ENCODE results near the gene NOTCH3. TPM values are rescaled to one million over a fixed set of nuclear protein-coding genes. Genes with fewer than 3 reads are reported as not detected.

NOTCH3 gene
- total RNA-seq, 1 experiment from 2014 or later, result 39.4 TPM

DNA sequence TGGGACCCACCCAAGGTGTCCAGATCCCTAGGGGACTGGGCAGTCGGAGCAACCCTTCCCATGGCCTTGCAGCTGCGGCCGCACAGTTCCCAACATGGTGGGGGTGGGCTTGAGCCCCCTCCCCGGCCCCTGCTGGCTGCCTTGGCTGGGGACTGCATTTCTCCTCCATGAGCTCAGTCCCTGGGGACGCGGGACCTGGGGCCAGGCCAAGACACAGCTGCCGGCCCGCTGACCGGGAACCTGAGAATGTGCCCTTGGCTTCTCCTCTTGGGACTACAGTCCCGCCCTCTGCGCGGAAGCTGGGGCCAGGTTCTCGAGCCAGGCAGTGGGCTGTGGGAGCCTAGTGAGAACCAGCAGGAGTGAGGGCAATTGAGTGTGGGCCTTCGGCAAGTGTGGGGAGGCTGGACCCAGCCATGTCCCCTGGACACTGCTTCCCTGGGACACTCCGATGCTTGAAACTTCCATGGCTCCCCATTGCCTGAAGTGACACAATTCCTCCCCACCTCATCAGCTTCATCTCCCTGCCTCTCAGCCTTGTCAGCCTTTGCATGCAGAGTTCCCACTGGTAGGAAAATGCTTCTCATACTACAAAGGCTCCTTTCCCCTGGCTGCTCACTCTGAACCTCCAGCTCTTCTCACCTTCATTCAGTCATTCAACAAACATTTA, 13.1 kb upstream of the NOTCH3 start:
- H3K27ac ChIP-seq (ENCODE audit: low read depth, low read length), result no peak overlapping the region

More for the DNA sequence above, 13.1 kb upstream of the NOTCH3 start:
- H3K9ac ChIP-seq (ENCODE audit: low read length), result no peak overlapping the region
- intact Hi-C loops (cut with micrococcal nuclease), result no loop called here
- peaks cover 11 to 17% of the 10 kb centered on the region in 2 experiments for H3K4me1 ChIP-seq (ENCODE audit: control insufficient read depth in 1 of 2, insufficient read depth in 2 of 2, low read length in 2 of 2)
- ATAC-seq (no peak), DNase-seq (ENCODE audit: low read depth, low spot score) (no peak)
- TF ChIP-seq ZNF274 (IDR thresholded peaks at IDR 0.05; ENCODE audit: low read depth, low read length) (no peak), YY1 (IDR thresholded peaks at IDR 0.05; ENCODE audit: extremely low read depth, insufficient replicate concordance, low read depth, low read length) (no peak), RAD21 (IDR thresholded peaks at IDR 0.05; ENCODE audit: low read depth) (no peak), ELF1 (IDR thresholded peaks at IDR 0.05; ENCODE audit: borderline replicate concordance, low read depth) (no peak), REST (IDR thresholded peaks at IDR 0.05; ENCODE audit: low read depth) (no peak), SIN3A (IDR thresholded peaks at IDR 0.05; ENCODE audit: low read depth) (no peak), POLR2AphosphoS5 (IDR thresholded peaks at IDR 0.05; ENCODE audit: low read depth, low read length) (no peak), SRF (IDR thresholded peaks at IDR 0.05; ENCODE audit: low read depth) (no peak), SP1 (IDR thresholded peaks at IDR 0.05; ENCODE audit: low read depth) (no peak), EZH2 (IDR thresholded peaks at IDR 0.05) (no peak), CBX3 (IDR thresholded peaks at IDR 0.05; ENCODE audit: low read depth) (no peak), JUND (IDR thresholded peaks at IDR 0.05) (no peak), TCF7L2 (IDR thresholded peaks at IDR 0.05; ENCODE audit: borderline replicate concordance, extremely low read depth, insufficient read depth, insufficient read length) (no peak), ZFX (IDR thresholded peaks at IDR 0.05) (no peak)
- H3K27me3 ChIP-seq (ENCODE audit: insufficient read depth, low read length), result no peaks in the 10 kb centered on the region
- no peaks in the 10 kb centered on the region for H3K79me2 ChIP-seq (ENCODE audit: insufficient read depth, low read length)
- POLR2A ChIA-PET, result no interaction called here
- no peak overlapping the region for H3K4me3 ChIP-seq (replicated peaks in 1 of 2; ENCODE audit: low read depth in 1 of 2, low read length in 2 of 2)
- RAD21 ChIA-PET (ENCODE audit: low non-redundant PET in 1 of 2, low total read pairs in 2 of 2, uncharacterized antibody in 2 of 2, unreplicated experiment in 2 of 2), result no interaction called here
- H3K36me3 ChIP-seq (ENCODE audit: control insufficient read depth in 1 of 2, insufficient read depth in 2 of 2, low read length in 2 of 2), result no peaks in the 10 kb centered on the region
- H3K9me3 ChIP-seq (ENCODE audit: control insufficient read depth in 1 of 2, insufficient read depth in 1 of 2, low read depth in 1 of 2, low read length in 2 of 2), result no peaks in the 10 kb centered on the region
- no peak overlapping the region for H2AFZ ChIP-seq (ENCODE audit: low read depth, low read length, poor library complexity, severe bottlenecking)
- H3K4me2 ChIP-seq (ENCODE audit: low read length), result no peak overlapping the region
- CTCF ChIA-PET, result no interaction called here
- H4K20me1 ChIP-seq (ENCODE audit: insufficient read depth), result no peaks in the 10 kb centered on the region
- BruUV-seq (replicated peaks), result no TSS peak
- H3K9me2 ChIP-seq (ENCODE audit: insufficient read depth), result no peaks in the 10 kb centered on the region
